Psoas muscle (tissue), 8 donors: ENCODE measurements around the gene MET. TPM values are rescaled to one million over a fixed set of nuclear protein-coding genes. Genes with fewer than 3 reads are reported as not detected.

Source experiments
- ATAC-seq, 4 donors: fragments of 200-7000 bp; cut with Tn5 transposase; one replicate each; pipeline ENCODE4 v1.9.1; 2020; ENCODE audit warnings: moderate library complexity in 3 of 4, mild to moderate bottlenecking in 2 of 4
- DNase-seq, 2 donors: peaks; one replicate each; pipeline ENCODE4 v3.0.0-alpha.2; 2020
- H3K27ac ChIP-seq: fragments of 200-600 bp; one replicate; pipeline ENCODE4 v1.8.0; 2022
- H3K27me3 ChIP-seq, 3 donors: fragments of 200-600 bp in 1 of 3; one replicate each; pipeline versions ENCODE4 v1.6.1 to v1.8.0; 2013 to 2022; ENCODE audit warnings: low read length in 2 of 3, mild to moderate bottlenecking in 2 of 3, moderate library complexity in 1 of 3; ENCODE audit not compliant: insufficient read depth in 3 of 3
- H3K36me3 ChIP-seq, 2 donors: fragments of 200-600 bp in 1 of 2; one replicate each; pipeline versions ENCODE4 v1.6.1 to v1.8.0; 2013 to 2022; ENCODE audit warnings: low read depth in 1 of 2, mild to moderate bottlenecking in 1 of 2, moderate library complexity in 1 of 2; ENCODE audit not compliant: insufficient read depth in 1 of 2
- H3K4me1 ChIP-seq: fragments of 200-600 bp; one replicate; pipeline ENCODE4 v1.8.0; 2022
- H3K4me3 ChIP-seq: fragments of 200-600 bp; one replicate; pipeline ENCODE4 v1.8.0; 2022; ENCODE audit warnings: mild to moderate bottlenecking
- H3K9me3 ChIP-seq: fragments of 200-600 bp; one replicate; pipeline ENCODE4 v1.8.0; 2022
- WGBS, 3 donors: extraction: QIAGEN DNeasy Blood & Tissue Kit; methylation state at CpG; one replicate each; pipeline versions ENCODE4 v1.1.6 to v1.1.7; 2013; 5-methylcytosine and 5-hydroxymethylcytosine counted together
- intact Hi-C, 2 donors: fragments of 100-400 bp; cut with DNase I; formaldehyde crosslinking; loops; one replicate each; pipeline versions ENCODE4 v1.11.0 to v1.14.2; 2022
- polyA plus RNA-seq, 3 donors: library from polyadenylated mRNA; stranded (reverse); fragments of 200-250 nt; gene quantifications; one replicate each; pipeline ENCODE4 v1.2.3, GENCODE V29; 2013
- total RNA-seq, 4 donors: library from RNA; stranded (reverse); fragmentation: NEBNext Ultra II Directional in 2 of 4; extraction: Animal tissue kit (Norgen Biotek cat#: 25700) in 2 of 4; gene quantifications; one replicate each; pipeline versions ENCODE4 v1.2.1 to v1.2.4, GENCODE V29; 2021 to 2023
- TF ChIP-seq, protein P1 (sequence below): fragments of 200-600 bp; IDR thresholded peaks from one replicate; pipeline ENCODE4 v1.8.0; 2022; ENCODE audit warnings: antibody characterized with exemption
- donor health status: healthy with polysubstance abuse.
- donor health status: DM: no; HTN: no; CAD: no; lungs with moderate emphysema.
- donor health status: Bipolar disorder and iron deficiency.
- donor health status: healthy.
- donor health status: DM: yes; HTN: yes; CAD: no.
- donor health status: DM: no; HTN: no; CAD: no.
- donor health status: DM: no; HTN: no; CAD: no.
- donor health status: DM: yes; HTN: yes; CAD: no.

Gene MET
- total and polyA plus RNA-seq, 7 donors: 5.9 to 84.1 (median 23.2) TPM

DNA sequence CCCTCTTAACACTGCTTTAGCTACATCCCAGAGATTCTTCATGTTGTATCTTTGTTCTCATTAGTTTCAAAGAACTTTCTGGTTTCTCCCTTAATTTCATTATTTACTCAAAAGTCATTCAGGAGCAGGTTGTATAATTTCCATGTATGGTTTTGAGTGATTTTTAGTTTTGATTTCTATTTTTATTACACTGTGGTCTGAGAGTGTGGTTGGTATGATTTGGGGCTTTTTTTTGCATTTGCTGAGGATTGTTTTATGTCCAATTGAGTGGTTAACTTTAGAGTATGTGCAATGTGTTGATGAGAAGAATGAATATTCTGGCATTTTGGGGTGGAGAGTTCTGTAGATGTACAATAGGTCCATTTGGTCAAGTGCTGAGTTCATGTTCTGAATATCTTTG is 152.5 kb downstream of the MET start:
- DNase-seq (no peak), ATAC-seq (no peak)
- H3K4me1 ChIP-seq: no peaks in the 10 kb centered on the region
- no peaks in the 10 kb centered on the region for H3K27me3 ChIP-seq
- H3K9me3 ChIP-seq: no peaks in the 10 kb centered on the region
- H3K27ac ChIP-seq: no peak overlapping the region
- intact Hi-C loops: no loop called here
- no peaks in the 10 kb centered on the region for H3K36me3 ChIP-seq
- H3K4me3 ChIP-seq: no peak overlapping the region
- TF ChIP-seq, protein P1, sequence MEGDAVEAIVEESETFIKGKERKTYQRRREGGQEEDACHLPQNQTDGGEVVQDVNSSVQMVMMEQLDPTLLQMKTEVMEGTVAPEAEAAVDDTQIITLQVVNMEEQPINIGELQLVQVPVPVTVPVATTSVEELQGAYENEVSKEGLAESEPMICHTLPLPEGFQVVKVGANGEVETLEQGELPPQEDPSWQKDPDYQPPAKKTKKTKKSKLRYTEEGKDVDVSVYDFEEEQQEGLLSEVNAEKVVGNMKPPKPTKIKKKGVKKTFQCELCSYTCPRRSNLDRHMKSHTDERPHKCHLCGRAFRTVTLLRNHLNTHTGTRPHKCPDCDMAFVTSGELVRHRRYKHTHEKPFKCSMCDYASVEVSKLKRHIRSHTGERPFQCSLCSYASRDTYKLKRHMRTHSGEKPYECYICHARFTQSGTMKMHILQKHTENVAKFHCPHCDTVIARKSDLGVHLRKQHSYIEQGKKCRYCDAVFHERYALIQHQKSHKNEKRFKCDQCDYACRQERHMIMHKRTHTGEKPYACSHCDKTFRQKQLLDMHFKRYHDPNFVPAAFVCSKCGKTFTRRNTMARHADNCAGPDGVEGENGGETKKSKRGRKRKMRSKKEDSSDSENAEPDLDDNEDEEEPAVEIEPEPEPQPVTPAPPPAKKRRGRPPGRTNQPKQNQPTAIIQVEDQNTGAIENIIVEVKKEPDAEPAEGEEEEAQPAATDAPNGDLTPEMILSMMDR: no peak

DNA sequence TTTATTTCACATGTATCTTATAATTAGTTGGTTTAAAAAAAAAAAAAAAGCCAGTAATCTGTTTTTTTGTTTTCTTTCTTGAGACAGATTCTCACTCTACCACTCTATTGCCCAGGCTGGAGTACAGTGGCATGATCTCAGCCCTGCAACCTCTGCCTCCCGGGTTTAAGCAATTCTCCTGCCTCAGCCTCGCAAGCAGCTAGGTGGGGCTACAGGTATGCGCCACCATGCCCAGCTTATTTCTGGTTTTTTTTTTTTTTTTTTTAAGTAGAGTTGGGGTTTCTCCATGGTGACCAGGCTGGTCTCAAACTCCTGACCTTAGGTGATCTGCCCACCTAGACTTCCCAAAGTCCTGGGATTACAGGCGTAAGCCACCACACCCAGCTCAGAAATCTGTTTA is 156.3 kb downstream of the MET start:
- Histone ChIP-seq H3K4me3 (no peak overlapping the region), H3K27me3 (no peaks in the 10 kb centered on the region), H3K27ac (no peak overlapping the region), H3K36me3 (no peaks in the 10 kb centered on the region), H3K9me3 (no peaks in the 10 kb centered on the region), H3K4me1 (no peaks in the 10 kb centered on the region)
- DNase-seq (no peak), ATAC-seq (no peak)
- intact Hi-C loops: no loop called here
- TF ChIP-seq, protein P1: no peak
- WGBS, 3 donors: 94 to 97% (median 96%) methylated on average over 4 of the region's 4 CpGs

DNA sequence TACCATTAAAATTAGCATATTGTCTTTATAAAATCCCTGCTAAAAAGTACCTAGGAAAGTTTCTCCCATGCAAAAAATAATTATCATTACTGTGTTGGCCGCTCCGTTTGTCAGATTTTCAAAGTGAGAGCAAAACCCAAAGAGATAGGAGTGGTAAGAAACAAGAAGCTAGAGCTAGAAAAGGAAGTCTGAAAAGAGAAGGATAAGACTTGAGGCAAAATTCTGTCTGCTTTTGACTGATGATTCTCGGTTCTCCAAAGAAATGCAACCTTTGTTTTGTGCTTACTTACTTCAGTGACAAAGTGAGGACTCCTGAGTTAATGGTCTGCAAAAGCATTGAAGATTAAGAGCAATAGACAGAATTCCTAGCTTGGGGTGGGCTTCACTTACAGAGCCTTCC is 157.0 kb downstream of the MET start:
- Histone ChIP-seq H3K9me3 (no peaks in the 10 kb centered on the region), H3K27ac (no peak overlapping the region), H3K4me3 (no peak overlapping the region), H3K27me3 (no peaks in the 10 kb centered on the region), H3K36me3 (no peaks in the 10 kb centered on the region), H3K4me1 (no peaks in the 10 kb centered on the region)
- 85 to 94% (median 86%) methylated on average over 3 of the region's 3 CpGs for WGBS, 3 donors
- TF ChIP-seq, protein P1: no peak
- intact Hi-C loops: no loop called here
- DNase-seq: no peak
- no peak for ATAC-seq

DNA sequence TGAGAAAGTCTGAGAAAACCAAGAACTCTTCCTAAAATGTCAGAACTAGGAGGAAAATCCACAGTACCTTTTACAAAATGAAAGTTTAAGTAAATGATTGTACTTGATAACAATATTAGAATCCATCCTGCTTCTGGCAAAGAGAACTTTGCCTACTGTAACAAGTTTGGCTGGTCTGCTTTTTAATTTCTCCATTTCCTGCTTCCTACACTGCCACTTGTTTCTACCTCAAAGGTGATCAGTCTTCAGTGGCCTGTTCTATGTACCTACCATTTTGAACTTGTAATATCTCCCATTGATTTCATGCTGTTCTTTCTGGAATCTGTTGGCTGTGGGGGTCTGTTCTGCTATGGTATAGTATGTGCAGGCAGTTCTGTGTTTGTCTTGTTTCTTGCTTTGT is 157.5 kb downstream of the MET start:
- no peak overlapping the region for H3K4me3 ChIP-seq
- no peaks in the 10 kb centered on the region for H3K27me3 ChIP-seq
- no peaks in the 10 kb centered on the region for H3K4me1 ChIP-seq
- ATAC-seq (no peak), DNase-seq (no peak)
- no peak overlapping the region for H3K27ac ChIP-seq
- TF ChIP-seq, protein P1: no peak
- H3K36me3 ChIP-seq: no peaks in the 10 kb centered on the region
- intact Hi-C loops: no loop called here
- no peaks in the 10 kb centered on the region for H3K9me3 ChIP-seq

DNA sequence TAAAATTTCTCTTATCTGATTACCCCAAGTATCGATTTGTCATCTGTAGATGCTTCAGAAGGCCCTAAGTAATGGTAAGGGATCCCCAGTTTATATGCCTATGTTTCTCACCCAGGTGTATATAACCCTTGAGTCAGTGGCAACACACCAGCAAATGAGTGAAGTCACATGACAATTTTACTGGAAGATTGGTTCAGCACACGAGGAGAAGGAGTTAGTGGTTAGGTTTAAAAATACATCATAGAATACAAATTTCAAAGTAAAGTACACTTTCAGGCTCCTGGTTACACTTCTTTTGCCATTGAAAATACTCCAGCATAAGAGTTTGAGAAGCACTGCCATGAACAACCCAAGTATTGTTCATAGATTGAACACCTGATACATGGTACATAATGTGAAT is 160.7 kb downstream of the MET start:
- TF ChIP-seq, protein P1: no peak
- DNase-seq (no peak), ATAC-seq (no peak)
- H3K36me3 ChIP-seq: no peaks in the 10 kb centered on the region
- no peak overlapping the region for H3K27ac ChIP-seq
- no peak overlapping the region for H3K4me3 ChIP-seq
- H3K4me1 ChIP-seq: no peaks in the 10 kb centered on the region
- no peaks in the 10 kb centered on the region for H3K9me3 ChIP-seq
- intact Hi-C loops: no loop called here
- H3K27me3 ChIP-seq: no peaks in the 10 kb centered on the region
- WGBS, 3 donors: 72 to 81% (median 77%) methylated on average over 2 of the region's 2 CpGs
